H1 (cell line): ENCODE measurements around the gene GARIN3. TPM values are rescaled to one million over a fixed set of nuclear protein-coding genes. Genes with fewer than 3 reads are reported as not detected.

Source experiments
- GTF2F1 ChIP-seq: IDR thresholded peaks from 2 replicates; pipeline ENCODE4 v1.6.1; 2012; ENCODE audit warnings: low read depth, low read length, improper control_type of control experiment, borderline replicate concordance
- TAF7 ChIP-seq: optimal IDR thresholded peaks from 2 replicates; pipeline ENCODE3; 2011; ENCODE audit warnings: low read depth, mild to moderate bottlenecking, inconsistent platforms, low read length, moderate library complexity, borderline replicate concordance
- polyA plus RNA-seq, 7 experiments: library from polyadenylated mRNA; depleted of rRNA in 3 of 7; stranded (reverse) in 5 of 7; unstranded in 2 of 7; fragments of >200 nt in 5 of 7; fragments of 200-250 nt in 2 of 7; gene quantifications; 1 replicate in 5 of 7; 2 replicates in 1 of 7; 4 replicates in 1 of 7; pipeline versions ENCODE4 v1.2.1 to v1.2.3, GENCODE V29; 2011 to 2013; ENCODE audit warnings: missing spikeins in 2 of 7, mixed read lengths in 2 of 7
- total RNA-seq: library from RNA; stranded (reverse); fragmentation: NEBNext Ultra II Directional; extraction: Animal tissue kit (Norgen Biotek cat#: 25700); gene quantifications from 2 replicates; pipeline ENCODE4 v1.2.1, GENCODE V29; 2021

The GARIN3 gene
- total and polyA plus RNA-seq, 2 of the 8 experiments (the other 6 are each of a cell fraction or from before 2014, with no cell fraction given) = not detected

DNA sequence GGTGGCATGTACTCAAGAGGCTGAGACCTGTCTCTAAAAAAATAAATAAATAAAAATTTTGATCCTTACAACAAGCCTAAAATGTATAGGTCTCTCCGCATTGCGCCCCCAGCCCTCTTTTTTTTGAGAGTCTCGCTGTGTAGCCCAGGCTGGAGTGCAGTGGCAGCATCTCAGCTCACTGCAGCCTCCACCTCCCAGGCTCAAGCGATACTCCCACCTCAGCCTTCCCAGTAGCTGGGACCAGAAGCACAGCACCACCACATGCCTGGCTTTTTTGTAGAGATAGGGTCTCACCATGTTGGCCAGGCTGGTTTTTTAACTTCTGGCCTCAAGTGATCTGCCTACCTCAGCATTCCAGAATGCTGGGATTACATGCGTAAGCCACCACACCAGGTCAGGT is 2.2 kb upstream of the GARIN3 start (continued):
- TF ChIP-seq GTF2F1 (no peak), TAF7 (no peak)
